22Rv1 (cell line): ENCODE measurements around the gene TLE3.

Source experiments
- H3K27ac ChIP-seq: fragments of 450-650 bp; 2 replicates; pipeline ENCODE4 v1.5.1; 2017
- CTCF ChIP-seq: fragments of 450-650 bp; IDR thresholded peaks from 2 replicates; pipeline ENCODE4 v1.5.1; 2017; ENCODE audit warnings: mild to moderate bottlenecking
- ZFX ChIP-seq: fragments of 450-650 bp; IDR thresholded peaks from 2 replicates; pipeline ENCODE4 v1.6.1; 2017; ENCODE audit warnings: antibody characterized with exemption, borderline replicate concordance

TLE3 gene

GRCh38 chr15:70055601-70056051 is 42.1 kb downstream of the TLE3 start:
- TF ChIP-seq ZFX (no peak), CTCF (no peak)
- peak overlapping the region; percentile 18; the same call in 1 of the 2 replicates for H3K27ac ChIP-seq

- no peak for TF ChIP-seq CTCF
- no peak for TF ChIP-seq ZFX
These were observed 42.8 kb downstream of the TLE3 start for GRCh38 chr15:70054884-70055387.

GRCh38 chr15:70054366-70054765 is 43.4 kb downstream of the TLE3 start:
- TF ChIP-seq CTCF, result no peak
- no peak for TF ChIP-seq ZFX

More at GRCh38 chr15:70054884-70055387, 42.8 kb downstream of the TLE3 start:
- no peak overlapping the region for H3K27ac ChIP-seq

GRCh38 chr15:70053716-70054229 is 43.9 kb downstream of the TLE3 start:
- no peak for TF ChIP-seq CTCF
- TF ChIP-seq ZFX, result no peak

More at GRCh38 chr15:70054366-70054765, 43.4 kb downstream of the TLE3 start:
- H3K27ac ChIP-seq, result no peak overlapping the region

GRCh38 chr15:70053001-70053715 is 44.6 kb downstream of the TLE3 start:
- H3K27ac ChIP-seq, result no peak overlapping the region
- TF ChIP-seq CTCF (no peak), ZFX (no peak)

More at GRCh38 chr15:70053716-70054229, 43.9 kb downstream of the TLE3 start:
- H3K27ac ChIP-seq, result no peak overlapping the region

GRCh38 chr15:70051948-70052633 is 45.6 kb downstream of the TLE3 start:
- TF ChIP-seq ZFX (no peak), CTCF (no peak)
- no peak overlapping the region for H3K27ac ChIP-seq

GRCh38 chr15:70050970-70051369 is 46.7 kb downstream of the TLE3 start:
- TF ChIP-seq ZFX, result no peak
- TF ChIP-seq CTCF, result no peak
- H3K27ac ChIP-seq, result peak overlapping the region; percentile 18; the same call in 1 of the 2 replicates
